Measurements from ENCODE around the gene POGLUT3.
A peak's percentile ranks its signal among the peaks of the same experiment; 100 is the strongest.

Gene POGLUT3

GRCh38 chr11:108496643-108497256 is 1.4 kb downstream of the POGLUT3 start:
- Histone ChIP-seq H3K27ac (peak overlapping the region; percentile 90), H3K4me3 (peak overlapping the region; percentile 85), H3K9ac (ENCODE audit: insufficient read length) (peak overlapping the region; percentile 94), H3K36me3 (ENCODE audit: insufficient read depth, low read length) (no peaks in the 10 kb centered on the region), H3K9me3 (ENCODE audit: low read depth, low read length) (no peaks in the 10 kb centered on the region)
- no peak for TF ChIP-seq EZH2 (IDR thresholded peaks at IDR 0.05)
- TF ChIP-seq FOXP2 (optimal IDR thresholded peaks at IDR 0.05; ENCODE audit: control extremely low read depth, extremely low read length, insufficient read depth) = no peak
- no peak for TF ChIP-seq POLR2AphosphoS5 (IDR thresholded peaks at IDR 0.05; ENCODE audit: borderline replicate concordance, low read depth, low read length)
- DNase-seq (ENCODE audit: low read depth, low spot score) = no peak

- Histone ChIP-seq H3K4me3 (no peak overlapping the region), H3K9ac (ENCODE audit: insufficient read length) (no peak overlapping the region), H3K36me3 (ENCODE audit: insufficient read depth, low read length) (peaks cover 10% of the 10 kb centered on the region), H3K27ac (no peak overlapping the region), H3K9me3 (ENCODE audit: low read depth, low read length) (no peaks in the 10 kb centered on the region)
- no peak for DNase-seq (ENCODE audit: low read depth, low spot score)
- TF ChIP-seq FOXP2 (optimal IDR thresholded peaks at IDR 0.05; ENCODE audit: control extremely low read depth, extremely low read length, insufficient read depth) (no peak), EZH2 (IDR thresholded peaks at IDR 0.05) (no peak), POLR2AphosphoS5 (IDR thresholded peaks at IDR 0.05; ENCODE audit: borderline replicate concordance, low read depth, low read length) (no peak)
Measured at GRCh38 chr11:108495326-108495725, 2.9 kb downstream of the POGLUT3 start.

- DNase-seq (ENCODE audit: low read depth, low spot score) = no peak
- no peak overlapping the region for H3K9ac ChIP-seq (ENCODE audit: insufficient read length)
- H3K4me3 ChIP-seq = no peak overlapping the region
- peaks cover 21% of the 10 kb centered on the region for H3K36me3 ChIP-seq (ENCODE audit: insufficient read depth, low read length)
- H3K9me3 ChIP-seq (ENCODE audit: low read depth, low read length) = no peaks in the 10 kb centered on the region
- no peak for TF ChIP-seq EZH2 (IDR thresholded peaks at IDR 0.05)
- no peak for TF ChIP-seq POLR2AphosphoS5 (IDR thresholded peaks at IDR 0.05; ENCODE audit: borderline replicate concordance, low read depth, low read length)
- TF ChIP-seq FOXP2 (optimal IDR thresholded peaks at IDR 0.05; ENCODE audit: control extremely low read depth, extremely low read length, insufficient read depth) = no peak
- no peak overlapping the region for H3K27ac ChIP-seq
Measured at GRCh38 chr11:108494182-108494581, 4.0 kb downstream of the POGLUT3 start.

- Histone ChIP-seq H3K27ac (no peak overlapping the region), H3K9ac (ENCODE audit: insufficient read length) (no peak overlapping the region), H3K36me3 (ENCODE audit: insufficient read depth, low read length) (peaks cover 32% of the 10 kb centered on the region), H3K4me3 (no peak overlapping the region), H3K9me3 (ENCODE audit: low read depth, low read length) (no peaks in the 10 kb centered on the region)
- no peak for DNase-seq (ENCODE audit: low read depth, low spot score)
- TF ChIP-seq POLR2AphosphoS5 (IDR thresholded peaks at IDR 0.05; ENCODE audit: borderline replicate concordance, low read depth, low read length) (no peak), EZH2 (IDR thresholded peaks at IDR 0.05) (no peak), FOXP2 (optimal IDR thresholded peaks at IDR 0.05; ENCODE audit: control extremely low read depth, extremely low read length, insufficient read depth) (no peak)
Measured at GRCh38 chr11:108491936-108492335, 6.2 kb downstream of the POGLUT3 start.

GRCh38 chr11:108486828-108487227 is 11.4 kb downstream of the POGLUT3 start:
- TF ChIP-seq POLR2AphosphoS5 (IDR thresholded peaks at IDR 0.05; ENCODE audit: borderline replicate concordance, low read depth, low read length) (no peak), FOXP2 (optimal IDR thresholded peaks at IDR 0.05; ENCODE audit: control extremely low read depth, extremely low read length, insufficient read depth) (no peak), EZH2 (IDR thresholded peaks at IDR 0.05) (no peak)
- H3K4me3 ChIP-seq = no peak overlapping the region
- H3K36me3 ChIP-seq (ENCODE audit: insufficient read depth, low read length) = peaks cover 67% of the 10 kb centered on the region
- no peak overlapping the region for H3K9ac ChIP-seq (ENCODE audit: insufficient read length)
- H3K27ac ChIP-seq = no peak overlapping the region
- DNase-seq (ENCODE audit: low read depth, low spot score) = no peak
- no peaks in the 10 kb centered on the region for H3K9me3 ChIP-seq (ENCODE audit: low read depth, low read length)

- Histone ChIP-seq H3K9me3 (ENCODE audit: low read depth, low read length) (no peaks in the 10 kb centered on the region), H3K9ac (ENCODE audit: insufficient read length) (no peak overlapping the region), H3K4me3 (no peak overlapping the region), H3K36me3 (ENCODE audit: insufficient read depth, low read length) (peaks cover 71% of the 10 kb centered on the region), H3K27ac (no peak overlapping the region)
- TF ChIP-seq POLR2AphosphoS5 (IDR thresholded peaks at IDR 0.05; ENCODE audit: borderline replicate concordance, low read depth, low read length) = no peak
- DNase-seq (ENCODE audit: low read depth, low spot score) = no peak
Measured at GRCh38 chr11:108486331-108486730, 11.9 kb downstream of the POGLUT3 start.

GRCh38 chr11:108483163-108483562 is 15.0 kb downstream of the POGLUT3 start:
- no peak for TF ChIP-seq EZH2 (IDR thresholded peaks at IDR 0.05)
- no peak for TF ChIP-seq POLR2AphosphoS5 (IDR thresholded peaks at IDR 0.05; ENCODE audit: borderline replicate concordance, low read depth, low read length)
- TF ChIP-seq FOXP2 (optimal IDR thresholded peaks at IDR 0.05; ENCODE audit: control extremely low read depth, extremely low read length, insufficient read depth) = no peak
- DNase-seq (ENCODE audit: low read depth, low spot score) = no peak
- Histone ChIP-seq H3K4me3 (no peak overlapping the region), H3K9me3 (ENCODE audit: low read depth, low read length) (no peaks in the 10 kb centered on the region), H3K27ac (no peak overlapping the region), H3K9ac (ENCODE audit: insufficient read length) (no peak overlapping the region), H3K36me3 (ENCODE audit: insufficient read depth, low read length) (peaks cover 60% of the 10 kb centered on the region)

GRCh38 chr11:108474664-108475463 is 23.3 kb downstream of the POGLUT3 start:
- no peak overlapping the region for H3K9ac ChIP-seq (ENCODE audit: insufficient read length)
- H3K27ac ChIP-seq = no peak overlapping the region
- H3K36me3 ChIP-seq (ENCODE audit: insufficient read depth, low read length) = peaks cover 45% of the 10 kb centered on the region
- no peaks in the 10 kb centered on the region for H3K9me3 ChIP-seq (ENCODE audit: low read depth, low read length)
- TF ChIP-seq POLR2AphosphoS5 (IDR thresholded peaks at IDR 0.05; ENCODE audit: borderline replicate concordance, low read depth, low read length) (no peak), EZH2 (IDR thresholded peaks at IDR 0.05) (no peak), FOXP2 (optimal IDR thresholded peaks at IDR 0.05; ENCODE audit: control extremely low read depth, extremely low read length, insufficient read depth) (no peak)
- H3K4me3 ChIP-seq = no peak overlapping the region
- DNase-seq (ENCODE audit: low read depth, low spot score) = no peak
